Activated gamma-delta T cell treated with anti-CD3 and anti-CD28 coated beads, Interleukin-2, amount 50 U/mL, for 16 hours (primary cell): Measurements from ENCODE around the gene ALK.

ENCODE experiments used
- DNase-seq: peaks from one replicate; pipeline ENCODE4 v3.0.0-alpha.2; 2020; ENCODE audit warnings: low read depth

The ALK gene

DNA sequence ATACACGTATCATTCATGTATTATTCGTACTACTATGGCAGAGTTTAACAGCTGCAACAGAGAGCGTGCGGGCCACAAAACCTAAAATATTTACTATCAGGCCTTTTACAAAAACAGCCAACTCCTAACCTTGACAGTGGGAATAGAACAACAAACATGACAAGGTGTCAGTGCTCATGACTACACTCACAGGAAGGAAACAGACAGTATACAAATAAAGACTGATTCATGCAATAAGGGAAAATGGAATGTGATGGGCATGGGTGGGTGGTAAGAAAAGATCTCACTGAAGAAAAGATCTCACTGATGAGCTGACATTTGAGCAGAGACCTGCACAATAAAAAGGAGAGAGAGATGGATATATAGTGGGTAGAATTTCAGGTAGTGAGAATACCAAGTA, 347.8 kb downstream of the ALK start:
- no peak for DNase-seq

DNA sequence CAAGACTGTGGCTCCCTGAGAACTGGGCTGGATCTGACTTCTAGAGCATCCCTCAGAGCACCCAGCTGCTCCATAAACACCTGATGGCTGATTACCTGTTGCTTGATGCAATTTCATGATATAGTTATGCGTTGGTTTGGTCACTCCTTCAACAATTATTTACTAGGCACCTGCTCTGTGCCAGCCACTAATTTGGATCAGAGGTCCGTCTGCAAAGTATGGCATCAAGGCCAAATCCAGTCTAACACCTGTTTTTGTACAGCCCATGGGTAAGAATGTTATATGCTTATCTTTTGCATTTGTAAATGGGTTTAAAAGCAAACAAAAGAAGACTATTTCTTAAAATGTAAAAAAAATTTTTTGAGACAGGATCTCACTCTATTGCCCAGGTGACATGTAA, 348.2 kb downstream of the ALK start:
- DNase-seq: no peak

DNA sequence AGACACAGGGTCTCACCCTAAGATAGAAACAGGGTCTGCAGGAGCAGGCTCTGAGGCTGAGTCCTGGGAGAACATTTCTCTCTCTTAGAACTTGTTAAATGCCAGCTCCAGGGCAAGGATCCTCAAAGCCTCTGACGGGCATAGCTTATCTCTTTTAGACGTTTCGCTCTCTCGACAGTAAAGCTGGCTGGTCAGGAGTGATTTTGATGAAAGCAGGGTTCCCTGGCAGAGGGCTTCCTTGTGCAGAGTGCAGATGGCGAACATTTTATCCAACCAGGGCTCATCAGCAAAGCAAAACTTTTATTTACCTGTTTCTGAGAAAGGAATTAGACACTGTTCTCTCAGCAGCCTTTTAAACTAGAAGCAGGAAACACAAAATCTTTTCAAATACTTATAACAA, 350.8 kb downstream of the ALK start:
- DNase-seq: no peak

DNA sequence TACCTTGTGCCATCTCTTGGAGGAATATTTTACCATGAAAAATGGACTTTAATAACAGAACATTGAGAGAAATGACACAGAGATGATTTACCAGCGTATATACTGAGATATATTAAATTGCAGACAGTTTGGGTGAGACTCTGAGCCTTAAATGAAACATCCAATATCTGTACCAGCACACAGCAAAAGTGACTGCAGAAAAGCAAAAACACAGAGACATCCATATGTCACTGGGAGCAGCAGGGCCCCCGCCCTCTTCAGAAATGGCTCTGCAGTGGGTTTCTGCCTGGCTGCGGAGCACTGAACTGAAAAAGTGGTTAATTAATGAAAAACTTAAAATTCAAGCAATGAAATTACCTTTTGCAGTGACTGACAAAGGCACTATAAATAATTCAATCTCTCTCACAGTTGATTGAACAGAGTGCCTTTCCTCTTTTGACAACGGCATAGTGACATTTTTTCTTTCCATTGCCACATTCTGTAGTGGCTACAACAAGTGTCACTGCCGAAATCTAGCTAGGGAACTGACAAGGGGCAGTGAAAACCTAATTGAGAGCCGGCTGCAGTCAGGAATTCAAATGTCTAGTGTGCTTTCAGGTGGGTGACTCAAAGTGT, 353.4 kb downstream of the ALK start:
- no peak for DNase-seq

DNA sequence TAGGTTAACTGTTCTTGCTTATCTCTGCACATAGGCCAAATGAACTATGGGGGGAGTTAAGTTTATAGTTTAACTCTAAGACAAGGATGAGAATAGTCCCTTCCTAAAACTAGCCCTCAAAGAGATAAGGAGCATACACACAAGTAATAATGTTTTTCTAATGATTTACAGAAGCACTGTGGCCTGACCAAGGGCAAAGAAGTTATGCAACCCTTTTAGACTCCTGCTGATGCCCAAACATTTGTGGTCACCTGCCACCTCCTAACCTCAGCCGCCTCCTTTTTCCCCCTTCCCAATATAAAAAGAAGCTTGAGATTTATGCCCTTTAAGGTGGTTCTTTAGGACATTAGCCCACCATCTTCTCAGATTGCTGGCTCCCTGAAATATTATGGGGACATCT, 357.7 kb downstream of the ALK start:
- DNase-seq: no peak

DNA sequence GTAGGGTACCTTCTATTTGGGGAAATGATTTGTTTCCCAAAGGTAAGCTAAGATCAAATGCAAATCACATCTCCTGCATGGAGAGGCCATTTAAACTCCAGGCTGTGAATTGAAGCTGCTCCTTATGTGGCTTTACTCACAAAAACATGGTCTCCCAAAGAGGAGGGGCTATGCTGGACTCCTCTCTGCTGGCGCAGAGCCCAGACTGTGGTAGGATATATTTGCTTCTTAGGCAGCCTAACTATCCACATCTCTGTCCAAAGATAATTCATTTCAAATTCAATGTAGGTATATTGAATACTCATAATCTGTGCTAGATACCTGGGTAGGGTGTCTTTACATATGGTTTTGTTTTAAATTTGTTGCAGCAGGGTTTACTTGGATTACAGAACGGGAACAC, 358.5 kb downstream of the ALK start:
- DNase-seq: no peak

DNA sequence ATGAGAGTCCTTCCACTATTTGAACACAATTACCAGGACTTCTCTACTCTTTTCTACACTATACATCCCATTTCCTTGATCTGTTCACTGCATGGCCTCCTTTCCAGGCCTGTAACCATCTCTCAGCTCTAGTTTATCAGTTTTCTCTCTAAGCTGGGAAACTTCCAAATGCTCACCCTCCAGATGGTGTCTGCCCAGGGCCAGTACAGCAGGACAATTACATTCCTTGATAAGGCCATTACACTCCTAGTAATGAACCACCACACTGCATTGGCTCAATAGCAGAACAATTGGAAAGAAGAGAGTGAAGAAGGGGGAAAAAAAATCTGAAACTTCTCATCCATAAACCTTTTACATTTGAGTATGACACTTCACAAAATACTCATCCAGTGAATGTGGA, 359.1 kb downstream of the ALK start:
- no peak for DNase-seq

DNA sequence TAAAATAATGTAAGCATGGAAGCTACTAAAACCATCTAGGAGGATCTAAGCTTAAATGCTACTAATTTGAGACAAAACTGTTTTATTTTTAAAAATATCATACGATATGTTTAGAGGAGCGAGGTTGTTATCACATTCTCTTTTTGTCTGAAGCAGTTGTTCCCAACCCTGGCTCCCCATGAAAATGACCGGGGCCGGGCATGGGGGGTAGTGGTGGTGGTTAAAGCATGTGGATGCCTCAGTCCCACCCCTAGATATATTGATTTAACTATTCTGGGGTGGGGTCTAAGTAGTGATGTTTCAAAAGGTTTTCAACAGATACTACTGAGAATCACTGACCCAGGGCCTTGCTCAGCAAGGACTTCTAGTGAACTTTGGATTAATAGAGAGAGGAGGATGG, 359.8 kb downstream of the ALK start:
- DNase-seq: no peak

DNA sequence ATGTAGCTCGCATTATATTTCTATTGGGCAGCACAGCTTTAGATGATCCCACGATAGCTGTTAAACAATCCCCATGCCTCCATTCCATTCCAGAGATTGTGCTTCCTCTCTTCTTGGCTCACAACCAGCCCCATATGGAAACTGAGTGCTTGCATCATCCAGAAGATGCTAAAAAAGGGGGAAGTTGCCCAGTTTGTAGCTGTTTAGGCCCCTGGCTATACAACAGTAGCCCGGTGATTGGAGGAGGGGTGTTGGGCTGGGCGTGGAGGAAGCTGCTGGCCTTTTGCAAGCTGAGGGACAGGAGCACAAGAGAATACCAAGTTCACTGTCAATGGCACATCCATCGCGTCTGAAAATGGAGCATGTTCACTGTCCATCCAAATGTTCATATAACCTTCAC, 360.2 kb downstream of the ALK start:
- no peak for DNase-seq

DNA sequence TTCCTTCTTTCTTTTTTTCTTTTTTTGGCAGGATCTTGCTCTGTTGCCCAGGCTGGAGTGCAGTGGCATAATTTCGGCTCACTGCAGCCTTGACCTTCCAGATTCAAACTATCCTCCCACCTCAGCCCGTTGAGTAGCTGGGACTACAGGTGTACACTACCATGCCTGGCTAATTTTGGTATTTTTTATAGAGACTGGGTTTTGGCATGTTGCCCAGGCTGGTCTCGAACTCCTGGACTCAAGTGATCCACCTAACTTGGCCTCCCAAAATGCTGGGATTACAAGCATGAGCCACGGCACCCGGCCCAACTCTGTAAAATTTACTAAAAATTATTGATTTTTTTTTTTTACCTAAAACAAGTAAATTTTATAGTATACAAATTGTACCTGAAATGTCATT, 360.8 kb downstream of the ALK start:
- DNase-seq: no peak

DNA sequence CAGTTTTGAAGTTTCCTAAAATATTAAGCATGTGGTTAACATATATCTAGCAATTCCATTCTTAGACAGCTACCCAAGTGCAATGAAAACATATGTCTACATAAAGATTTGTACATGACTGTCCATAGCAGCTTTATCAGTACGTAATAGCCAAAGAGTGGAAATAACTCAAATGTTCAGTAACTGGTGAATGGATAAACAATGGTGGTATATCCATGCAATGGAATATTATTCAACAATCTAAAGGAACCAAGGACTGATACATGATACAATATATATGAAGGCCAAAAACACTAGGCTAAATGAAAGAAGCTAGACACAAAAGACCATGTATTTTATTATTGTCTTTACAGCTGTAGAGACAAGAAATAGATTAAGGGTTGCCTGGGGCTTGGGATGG, 361.4 kb downstream of the ALK start:
- no peak for DNase-seq

DNA sequence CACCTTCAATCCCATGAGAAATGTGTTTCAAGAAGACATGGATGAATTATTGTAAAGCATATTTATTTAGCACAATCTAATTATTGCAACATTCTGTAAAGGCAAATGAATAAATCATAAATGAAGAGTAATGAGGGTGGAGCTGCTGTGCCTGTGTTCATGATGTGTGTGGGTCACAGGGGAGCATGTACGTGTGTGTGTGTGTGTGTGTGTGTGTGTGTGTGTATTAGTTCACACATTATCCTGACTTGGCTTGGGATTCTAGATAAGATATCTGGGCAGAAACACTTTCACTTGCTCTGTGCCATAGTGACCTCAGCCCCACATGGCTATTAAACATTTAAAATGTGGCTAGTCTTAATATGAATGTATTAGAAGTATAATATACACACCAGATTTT, 361.8 kb downstream of the ALK start:
- DNase-seq: no peak

DNA sequence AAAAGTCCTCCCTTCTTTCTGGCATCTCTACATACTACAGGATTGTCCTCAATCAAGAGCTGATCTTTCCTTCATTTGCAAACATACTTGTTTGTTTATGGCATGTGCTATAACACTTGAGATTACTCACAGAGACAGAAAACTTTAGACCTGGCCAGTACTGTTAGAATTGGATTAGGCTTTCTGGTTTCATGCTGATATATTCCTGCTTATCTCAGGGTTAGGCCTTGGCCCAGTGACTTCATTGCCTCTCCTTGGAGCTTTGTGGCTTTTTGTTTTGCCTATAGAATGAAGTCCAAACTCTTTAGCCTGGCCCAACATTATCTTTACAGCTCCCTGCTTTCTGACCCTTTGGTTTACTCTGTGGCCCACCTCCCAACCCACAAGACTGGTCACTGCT, 363.3 kb downstream of the ALK start:
- no peak for DNase-seq

DNA sequence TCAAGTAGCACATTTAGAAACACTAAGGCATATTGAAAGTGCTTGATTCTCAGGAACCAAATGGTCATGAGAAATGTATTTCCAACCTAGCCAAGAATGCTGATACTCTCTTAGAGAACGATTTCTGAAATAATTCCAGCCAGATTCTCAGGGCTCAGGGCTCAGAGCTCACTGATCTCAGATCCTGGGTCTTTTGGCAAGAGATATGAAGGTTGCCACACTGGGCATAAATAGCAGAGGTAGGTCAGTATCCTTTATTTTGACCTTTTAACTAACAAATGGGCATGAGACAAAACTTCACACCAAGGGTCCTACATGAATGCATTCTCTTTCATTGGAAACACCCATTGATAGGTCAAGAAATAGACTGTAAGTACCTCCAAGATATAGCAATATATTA, 364.1 kb downstream of the ALK start:
- DNase-seq: no peak

DNA sequence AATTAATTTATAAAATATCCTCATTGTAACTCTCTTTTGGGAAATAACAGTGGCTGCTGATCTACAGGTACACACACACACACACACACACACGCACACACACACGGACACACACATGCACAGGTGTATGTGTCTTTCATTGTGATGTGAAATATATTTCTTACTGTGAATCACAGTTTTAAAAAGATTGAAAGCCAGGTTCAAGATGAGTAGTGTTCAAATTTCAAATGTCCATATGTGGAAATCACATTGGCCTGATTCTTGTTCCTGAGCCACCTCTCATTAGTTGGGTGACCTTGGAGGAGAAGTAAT, 372.4 kb downstream of the ALK start:
- DNase-seq: no peak

DNA sequence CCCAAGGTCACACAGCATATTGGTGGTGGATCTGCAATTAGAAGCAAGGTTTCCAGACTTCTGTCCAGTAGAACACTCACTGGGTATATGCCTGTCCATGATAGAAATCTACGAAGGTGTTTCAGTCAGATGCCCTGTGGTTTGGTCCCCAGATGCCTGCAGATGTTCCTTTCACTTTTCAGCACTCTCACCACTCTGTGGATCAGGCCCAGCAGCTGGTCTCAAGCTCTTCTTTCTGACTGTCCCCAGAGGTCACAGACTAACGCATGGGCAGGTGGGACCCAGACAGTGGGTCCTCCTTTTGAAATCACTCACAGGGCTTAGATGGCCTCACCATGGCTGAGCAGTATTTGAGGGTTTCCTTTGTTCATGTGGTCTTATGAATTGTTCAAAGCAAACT, 376.5 kb downstream of the ALK start:
- no peak for DNase-seq

DNA sequence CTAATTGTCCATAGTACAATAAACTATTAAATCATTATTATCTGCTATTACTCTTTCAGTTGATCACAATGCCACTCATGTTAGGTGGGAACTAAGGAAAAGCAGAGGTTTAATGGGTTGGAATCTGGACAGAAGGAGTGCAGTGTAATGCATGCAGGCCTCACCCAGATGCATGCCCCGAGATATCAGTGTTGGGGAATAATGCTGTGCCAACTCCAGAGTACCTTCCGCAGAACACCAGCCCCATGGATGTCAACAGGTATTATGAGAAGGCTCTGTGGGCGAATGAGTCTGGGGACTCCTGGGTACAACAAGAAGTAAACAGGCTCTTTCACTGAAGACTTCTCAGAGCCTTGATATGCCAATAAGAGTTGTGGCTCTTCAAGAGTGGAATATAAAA, 377.4 kb downstream of the ALK start:
- no peak for DNase-seq

DNA sequence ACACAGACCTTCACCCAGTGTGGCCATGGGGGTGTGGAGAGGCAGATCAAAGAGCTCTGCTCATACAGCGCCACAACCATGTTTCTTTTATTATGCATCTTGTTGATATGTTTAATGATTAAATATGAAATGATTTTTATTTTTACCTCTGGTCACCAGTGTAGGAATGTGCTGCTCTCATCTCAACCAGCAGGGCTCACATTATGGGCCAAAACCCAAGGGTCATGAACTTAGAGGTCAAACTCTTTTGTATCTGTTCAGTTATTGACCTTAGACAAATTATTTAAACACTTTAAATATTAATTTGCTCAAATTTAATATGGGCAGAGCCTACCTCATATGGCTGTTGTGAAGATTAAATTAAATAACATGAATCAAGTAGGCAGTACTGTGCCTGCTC, 386.2 kb downstream of the ALK start:
- DNase-seq: no peak

DNA sequence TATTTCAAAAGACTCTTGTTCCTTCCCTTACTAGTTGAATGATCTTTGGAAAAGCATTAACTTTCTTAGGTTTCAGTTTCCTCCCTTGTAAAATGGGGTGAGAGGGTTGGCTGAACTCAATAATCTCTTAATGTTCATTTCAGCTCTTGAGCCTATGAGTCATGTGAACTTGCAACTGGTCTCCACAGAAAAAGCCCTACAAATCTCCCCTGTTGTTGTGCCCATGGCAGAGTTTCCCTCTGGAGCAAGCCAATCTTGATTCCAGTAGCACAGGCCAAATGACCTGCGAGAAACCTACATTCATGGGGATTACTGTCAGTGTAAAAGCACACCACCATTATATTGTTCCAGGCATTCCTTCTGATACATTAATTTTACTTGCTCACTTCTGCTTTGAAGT, 388.9 kb downstream of the ALK start:
- DNase-seq: no peak

DNA sequence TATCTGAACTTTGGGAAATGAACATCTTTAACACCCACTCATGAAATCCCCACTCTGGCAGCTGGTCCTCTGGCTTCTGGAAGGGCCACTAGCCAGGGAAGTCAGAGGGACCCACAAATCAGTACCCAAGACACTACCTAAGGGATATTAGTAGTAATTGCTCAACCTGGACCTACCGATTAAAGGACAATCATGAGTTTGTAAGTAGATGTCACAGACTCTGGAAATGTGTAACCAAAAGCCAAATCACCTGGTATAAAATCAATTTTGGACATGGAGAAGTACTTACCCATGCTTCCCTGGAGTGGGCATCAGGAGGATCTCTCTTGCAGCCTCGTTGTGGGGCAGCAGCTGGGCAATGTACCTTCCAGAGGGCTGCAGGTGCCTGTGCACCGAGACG, 389.8 kb downstream of the ALK start:
- DNase-seq: no peak

DNA sequence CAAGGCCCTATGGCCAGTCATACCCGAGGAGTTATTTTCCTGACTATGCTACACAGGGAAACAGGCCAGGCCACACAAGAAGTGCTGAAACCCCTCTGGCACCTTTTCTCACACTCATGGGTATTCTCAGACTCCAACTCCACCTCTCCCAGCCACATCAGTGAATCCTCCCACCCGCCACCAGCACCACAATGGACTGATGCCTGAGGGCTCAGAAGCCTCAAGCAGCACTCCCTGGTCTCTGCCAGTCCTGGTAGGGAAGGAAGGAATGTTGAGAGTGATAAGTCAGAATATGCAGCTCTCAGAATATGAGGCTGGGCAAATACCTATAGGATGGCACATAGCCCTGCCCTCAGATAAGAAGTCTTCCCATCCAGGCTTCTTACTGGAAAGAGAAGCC, 391.1 kb downstream of the ALK start:
- DNase-seq: no peak

DNA sequence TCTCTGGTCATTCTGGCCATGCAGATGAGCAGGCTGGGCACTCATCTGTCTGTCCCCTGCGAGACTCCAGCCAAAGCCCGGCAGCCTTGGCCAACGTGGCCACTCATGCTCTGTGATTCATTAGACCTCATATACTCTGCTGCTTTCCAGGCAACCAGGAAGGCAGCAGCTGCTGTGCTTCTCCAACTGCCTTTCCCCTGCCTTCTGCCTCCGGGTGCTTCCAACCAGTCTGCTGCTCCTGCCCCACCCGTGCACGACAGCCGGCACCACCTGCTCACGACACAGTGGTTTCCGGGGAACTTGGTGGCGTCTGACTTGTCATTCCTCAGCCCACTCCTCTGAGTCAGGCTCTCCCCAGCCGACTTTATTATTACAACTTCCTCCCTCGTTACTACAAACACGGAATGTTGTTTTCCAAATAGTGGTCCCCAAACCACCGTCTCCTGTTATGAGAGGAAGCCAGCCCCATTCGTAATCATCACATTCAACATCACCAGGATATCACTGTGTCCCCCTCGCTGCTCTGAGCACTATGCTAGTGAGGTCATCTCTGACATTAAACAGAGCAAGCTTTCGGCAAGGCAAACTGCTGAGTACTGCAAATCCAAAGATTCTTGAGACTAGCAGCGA, 392.4 kb downstream of the ALK start:
- DNase-seq: no peak

DNA sequence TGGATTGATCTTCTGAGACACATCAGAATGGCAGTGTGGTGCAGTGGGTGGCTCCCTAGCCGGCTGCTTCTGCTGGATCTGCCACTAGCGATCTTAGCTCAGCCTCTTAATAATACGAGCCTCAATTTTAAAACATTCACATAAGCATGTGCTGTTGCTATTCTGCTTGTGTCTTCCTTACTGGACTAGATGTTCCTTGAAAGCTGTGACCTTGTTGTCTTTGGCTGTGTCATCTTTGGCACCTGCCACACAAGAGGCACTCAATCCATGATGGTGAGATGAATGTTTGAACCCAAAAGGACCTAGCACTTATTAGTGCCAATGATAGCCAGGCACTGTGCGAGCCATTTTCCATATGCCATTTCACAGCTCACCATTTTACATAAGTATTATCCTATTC, 393.0 kb downstream of the ALK start:
- no peak for DNase-seq

DNA sequence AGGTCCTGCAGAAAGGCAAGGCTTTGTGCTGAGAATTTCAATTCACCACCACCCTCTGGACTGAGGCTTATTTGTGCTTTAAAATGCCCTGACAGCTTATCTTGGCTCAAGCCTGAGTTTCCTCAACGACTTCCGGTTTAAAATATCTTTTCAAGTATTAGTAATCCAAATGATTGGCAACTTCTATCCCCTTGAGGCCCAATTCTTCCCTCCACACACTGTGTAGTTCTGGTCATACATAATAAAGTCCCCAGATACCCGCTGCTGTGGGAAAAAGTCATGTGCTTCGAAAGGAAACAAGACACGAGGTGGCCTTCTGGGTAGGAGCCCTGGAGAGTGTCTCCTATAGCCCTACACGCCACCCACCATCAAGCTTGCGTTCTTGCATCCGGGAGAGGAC, 393.4 kb downstream of the ALK start:
- DNase-seq: no peak
